Erythroblast (primary cell): ENCODE results near the gene GNB5.

Source experiments
- GATA1 ChIP-seq: IDR thresholded peaks from 2 replicates; pipeline ENCODE4 v1.6.1; 2011; ENCODE audit warnings: low read depth, mild to moderate bottlenecking, control low read depth, low read length, moderate library complexity
- POLR2A ChIP-seq: IDR thresholded peaks from 2 replicates; pipeline ENCODE4 v1.6.1; 2011; ENCODE audit warnings: mild to moderate bottlenecking, low read length

GRCh38 chr15:52102463-52102862 lies 88.7 kb downstream of the GNB5 start:
- TF ChIP-seq POLR2A (no peak), GATA1 (no peak)
